GM12878 (cell line): ENCODE results near the gene GRB10.

Experiments
- EZH2 ChIP-seq: IDR thresholded peaks from 2 replicates; pipeline ENCODE4 v1.6.1; 2012; ENCODE audit warnings: low read depth, mild to moderate bottlenecking, control low read depth, inconsistent platforms, low read length, borderline replicate concordance; ENCODE audit not compliant: control insufficient read depth
- FOXK2 ChIP-seq: fragments of 450-650 bp; IDR thresholded peaks from 2 replicates; pipeline ENCODE4 v1.6.1; 2017; ENCODE audit warnings: mild to moderate bottlenecking, moderate library complexity
- NR2F1 ChIP-seq: fragments of 450-650 bp; conservative IDR thresholded peaks from 2 replicates; pipeline ENCODE4 v1.6.1; 2017; ENCODE audit warnings: mild to moderate bottlenecking
- SUZ12 ChIP-seq: fragments of 200-600 bp; sonication (generic); IDR thresholded peaks from one replicate; pipeline ENCODE4 v1.6.1; 2018; ENCODE audit warnings: antibody characterized with exemption, mild to moderate bottlenecking; ENCODE audit not compliant: unreplicated experiment
- TF ChIP-seq, protein P1 (sequence below), 3 experiments: IDR thresholded peaks in 2 of 3; conservative IDR thresholded peaks in 1 of 3; 2 replicates each; pipeline ENCODE4 v1.5.1; 2011; ENCODE audit warnings: low read depth in 3 of 3, low read length in 3 of 3, mild to moderate bottlenecking in 3 of 3, control low read depth in 2 of 3, moderate library complexity in 2 of 3, inconsistent platforms in 1 of 3, mixed read lengths in 1 of 3; ENCODE audit not compliant: control insufficient read depth in 2 of 3, insufficient read depth in 1 of 3; ENCODE audit errors: extremely low read depth in 1 of 3
- TF ChIP-seq, protein P2 (sequence below): IDR thresholded peaks from 2 replicates; pipeline ENCODE4 v1.6.1; 2011; ENCODE audit warnings: mild to moderate bottlenecking, low read depth, low read length, moderate library complexity; ENCODE audit not compliant: insufficient replicate concordance

DNA sequence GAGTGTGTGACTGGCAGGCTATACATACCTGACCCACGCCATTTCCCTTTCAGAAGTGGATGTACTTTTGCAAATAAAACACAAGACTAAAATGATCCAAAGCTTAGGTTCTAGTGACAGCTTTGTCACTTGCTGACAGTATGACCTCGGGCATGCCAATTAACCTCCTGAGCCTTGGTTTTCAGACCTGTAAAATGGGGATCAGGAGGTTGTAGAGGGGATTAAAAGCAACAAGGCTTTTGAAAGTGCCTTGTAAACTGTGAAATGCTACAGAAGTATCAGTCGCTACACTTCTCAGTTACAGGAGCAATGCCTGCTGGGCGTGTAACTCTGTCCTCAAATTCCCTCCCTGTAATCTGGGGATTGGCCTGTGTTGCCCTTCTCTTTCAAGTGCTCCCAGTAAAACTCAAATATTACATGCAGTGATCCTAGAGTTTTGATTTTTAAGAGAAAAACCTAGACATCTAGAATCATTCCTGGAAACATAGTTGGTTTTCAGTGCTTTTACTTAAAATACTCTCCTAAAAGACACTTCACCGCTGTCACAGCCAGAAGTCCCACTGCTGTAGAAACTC lies 8.8 kb upstream of the GRB10 start:
- TF ChIP-seq SUZ12 (no peak), EZH2 (no peak), NR2F1 (no peak), FOXK2 (no peak)
- TF ChIP-seq, protein P1, sequence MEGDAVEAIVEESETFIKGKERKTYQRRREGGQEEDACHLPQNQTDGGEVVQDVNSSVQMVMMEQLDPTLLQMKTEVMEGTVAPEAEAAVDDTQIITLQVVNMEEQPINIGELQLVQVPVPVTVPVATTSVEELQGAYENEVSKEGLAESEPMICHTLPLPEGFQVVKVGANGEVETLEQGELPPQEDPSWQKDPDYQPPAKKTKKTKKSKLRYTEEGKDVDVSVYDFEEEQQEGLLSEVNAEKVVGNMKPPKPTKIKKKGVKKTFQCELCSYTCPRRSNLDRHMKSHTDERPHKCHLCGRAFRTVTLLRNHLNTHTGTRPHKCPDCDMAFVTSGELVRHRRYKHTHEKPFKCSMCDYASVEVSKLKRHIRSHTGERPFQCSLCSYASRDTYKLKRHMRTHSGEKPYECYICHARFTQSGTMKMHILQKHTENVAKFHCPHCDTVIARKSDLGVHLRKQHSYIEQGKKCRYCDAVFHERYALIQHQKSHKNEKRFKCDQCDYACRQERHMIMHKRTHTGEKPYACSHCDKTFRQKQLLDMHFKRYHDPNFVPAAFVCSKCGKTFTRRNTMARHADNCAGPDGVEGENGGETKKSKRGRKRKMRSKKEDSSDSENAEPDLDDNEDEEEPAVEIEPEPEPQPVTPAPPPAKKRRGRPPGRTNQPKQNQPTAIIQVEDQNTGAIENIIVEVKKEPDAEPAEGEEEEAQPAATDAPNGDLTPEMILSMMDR (IDR thresholded peaks at IDR 0.05 in 2 of 3, conservative IDR thresholded peaks at IDR 0.05 in 1 of 3; ENCODE audit: control insufficient read depth in 2 of 3, extremely low read depth in 1 of 3, insufficient read depth in 1 of 3, low read depth in 3 of 3, low read length in 3 of 3): no peak
- TF ChIP-seq, protein P2, sequence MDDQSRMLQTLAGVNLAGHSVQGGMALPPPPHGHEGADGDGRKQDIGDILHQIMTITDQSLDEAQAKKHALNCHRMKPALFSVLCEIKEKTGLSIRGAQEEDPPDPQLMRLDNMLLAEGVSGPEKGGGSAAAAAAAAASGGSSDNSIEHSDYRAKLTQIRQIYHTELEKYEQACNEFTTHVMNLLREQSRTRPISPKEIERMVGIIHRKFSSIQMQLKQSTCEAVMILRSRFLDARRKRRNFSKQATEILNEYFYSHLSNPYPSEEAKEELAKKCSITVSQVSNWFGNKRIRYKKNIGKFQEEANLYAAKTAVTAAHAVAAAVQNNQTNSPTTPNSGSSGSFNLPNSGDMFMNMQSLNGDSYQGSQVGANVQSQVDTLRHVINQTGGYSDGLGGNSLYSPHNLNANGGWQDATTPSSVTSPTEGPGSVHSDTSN: no peak
